Measurements from ENCODE around the gene GCLC.
"Not testable (repeated sequence)": the region's sequence is repeated elsewhere in the genome, so short reads cannot be mapped to it uniquely, and the experiment has no call there.

GCLC gene

GRCh38 chr6:53556986-53557715 lies 12.2 kb upstream of the GCLC start:
- no peak for DNase-seq

GRCh38 chr6:53553600-53553999 lies 8.7 kb upstream of the GCLC start:
- not testable (repeated sequence) for DNase-seq

- DNase-seq: not testable (repeated sequence)
Observed at GRCh38 chr6:53551681-53552080, 6.8 kb upstream of the GCLC start.

- DNase-seq: peak; percentile 98
Observed at GRCh38 chr6:53547811-53548496, 3.1 kb upstream of the GCLC start.

- no peak for DNase-seq
Observed at GRCh38 chr6:53547166-53547810, 2.4 kb upstream of the GCLC start.

GRCh38 chr6:53546281-53546680 lies 1.4 kb upstream of the GCLC start:
- DNase-seq: no peak

GRCh38 chr6:53544217-53544469 lies 758 bp downstream of the GCLC start:
- DNase-seq: no peak

- peak; percentile 32 for DNase-seq
Observed at GRCh38 chr6:53543359-53544216, 1.3 kb downstream of the GCLC start.

GRCh38 chr6:53541900-53542299 lies 3.0 kb downstream of the GCLC start:
- no peak for DNase-seq

GRCh38 chr6:53540129-53540692 lies 4.7 kb downstream of the GCLC start:
- DNase-seq: no peak

GRCh38 chr6:53539561-53539960 lies 5.3 kb downstream of the GCLC start:
- no peak for DNase-seq

- no peak for DNase-seq
Observed at GRCh38 chr6:53536561-53536960, 8.3 kb downstream of the GCLC start.

- DNase-seq: no peak
Observed at GRCh38 chr6:53532942-53533341, 12.0 kb downstream of the GCLC start.

- DNase-seq: no peak
Observed at GRCh38 chr6:53532061-53532797, 12.7 kb downstream of the GCLC start.

- no peak for DNase-seq
Observed at GRCh38 chr6:53530780-53531386, 14.0 kb downstream of the GCLC start.

- no peak for DNase-seq
Observed at GRCh38 chr6:53530346-53530745, 14.6 kb downstream of the GCLC start.

GRCh38 chr6:53529324-53530036 lies 15.4 kb downstream of the GCLC start:
- no peak for DNase-seq

- no peak for DNase-seq
Observed at GRCh38 chr6:53528107-53528506, 16.8 kb downstream of the GCLC start.

GRCh38 chr6:53527249-53527765 lies 17.6 kb downstream of the GCLC start:
- no peak for DNase-seq

- no peak for DNase-seq
Observed at GRCh38 chr6:53526000-53526399, 18.9 kb downstream of the GCLC start.

GRCh38 chr6:53524455-53524815 lies 20.5 kb downstream of the GCLC start:
- DNase-seq: no peak

Measured in RPMI8226 (cell line).